Body of pancreas (tissue), 4 donors: ENCODE results near the gene DPEP2. TPM values are rescaled to one million over a fixed set of nuclear protein-coding genes. Genes with fewer than 3 reads are reported as not detected.
"Not testable (repeated sequence)": the region's sequence is repeated elsewhere in the genome, so short reads cannot be mapped to it uniquely, and the experiment has no call there.

Experiments used
- ATAC-seq: fragments of 150-250 bp; one replicate; pipeline ENCODE4 v1.9.1; 2016
- DNase-seq, 4 donors: peaks; one replicate each; pipeline ENCODE4 v3.0.0-alpha.2; 2019
- H3K27ac ChIP-seq, 4 donors: fragments of 200-600 bp; sonication (generic); 1 replicate in 3 of 4; 2 replicates in 1 of 4; pipeline versions ENCODE4 v1.5.1 to v1.6.1; 2016 to 2019; ENCODE audit warnings: mild to moderate bottlenecking in 1 of 4, mixed read lengths in 1 of 4, moderate library complexity in 1 of 4
- H3K27me3 ChIP-seq, 2 donors: fragments of 200-600 bp; sonication (generic); one replicate each; pipeline ENCODE4 v1.6.0; 2016; ENCODE audit warnings: mild to moderate bottlenecking in 1 of 2
- H3K36me3 ChIP-seq, 2 donors: fragments of 200-600 bp; sonication (generic); replicated peaks in 1 of 2; 2 replicates each; pipeline ENCODE4 v1.5.1; 2016; ENCODE audit warnings: low read depth in 2 of 2; ENCODE audit not compliant: insufficient read depth in 1 of 2
- H3K4me1 ChIP-seq: fragments of 200-600 bp; sonication (generic); one replicate; pipeline ENCODE4 v1.6.0; 2016
- H3K4me3 ChIP-seq, 2 donors: fragments of 200-600 bp; sonication (generic); 1 replicate in 1 of 2; 2 replicates in 1 of 2; pipeline ENCODE4 v1.5.1; 2016 to 2019
- H3K9me3 ChIP-seq, 3 donors: fragments of 200-600 bp; sonication (generic); 1 replicate in 2 of 3; 2 replicates in 1 of 3; pipeline ENCODE4 v1.5.1; 2016
- CTCF ChIP-seq, 7 experiments: fragments of 450-650 bp in 4 of 7; fragments of 200-600 bp in 3 of 7; sonication (generic) in 3 of 7; IDR thresholded peaks; one replicate each; pipeline ENCODE4 v1.5.1; 2016 to 2019; ENCODE audit warnings: antibody characterized with exemption in 7 of 7
- POLR2A ChIP-seq, 3 donors: fragments of 450-650 bp; IDR thresholded peaks; one replicate each; pipeline ENCODE4 v1.6.1; 2016; ENCODE audit warnings: antibody characterized with exemption in 3 of 3, mild to moderate bottlenecking in 2 of 3
- WGBS, 2 donors: methylation state at CpG; one replicate each; pipeline ENCODE4 v1.1.5; 2017; 5-methylcytosine and 5-hydroxymethylcytosine counted together
- intact Hi-C: fragments of 100-400 bp; cut with DNase I; formaldehyde crosslinking; loops from one replicate; pipeline ENCODE4 v1.15.1; 2023
- total RNA-seq, 2 donors: library from RNA; depleted of rRNA; stranded (reverse); fragments of >200 nt; gene quantifications; one replicate each; pipeline ENCODE4 v1.1.0, GENCODE V29; 2016

The DPEP2 gene
- total RNA-seq, 2 donors from 2014 or later: 0.78 to 1.3 TPM

DNA sequence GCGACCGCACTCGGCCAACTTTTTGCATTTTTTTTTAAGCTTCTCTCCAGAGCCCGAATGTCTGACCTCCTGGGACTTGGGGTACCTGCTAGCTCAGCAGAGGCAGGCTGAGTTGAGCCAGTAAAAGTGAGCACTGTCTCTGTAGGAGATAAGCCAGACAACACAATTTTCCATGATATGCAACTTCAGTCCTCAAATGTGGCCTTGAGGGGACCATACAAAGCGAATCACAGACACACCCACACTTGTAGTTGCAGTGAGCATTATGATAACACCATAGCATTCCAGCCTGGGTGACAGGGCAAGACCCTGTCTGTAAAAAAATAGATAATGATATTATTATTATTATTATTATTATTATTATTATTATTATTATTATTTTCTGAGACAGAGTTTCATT, 2.6 kb downstream of the DPEP2 start:
- 84 to 85% methylated on average over 5 of the region's 5 CpGs for WGBS, 2 donors

GRCh38 chr16:67995423-67995822, 3.9 kb downstream of the DPEP2 start:
- Histone ChIP-seq H3K36me3 (no peaks in the 10 kb centered on the region), H3K27me3 (no peaks in the 10 kb centered on the region), H3K9me3 (no peaks in the 10 kb centered on the region), H3K27ac (no peak overlapping the region), H3K4me1 (peaks cover 10% of the 10 kb centered on the region), H3K4me3 (no peak overlapping the region)
- ATAC-seq (no peak), DNase-seq (no peak)
- WGBS, 2 donors: 64 to 88% methylated on average over 5 of the region's 5 CpGs
- TF ChIP-seq POLR2A (IDR thresholded peaks at IDR 0.05) (no peak), CTCF (IDR thresholded peaks at IDR 0.05) (no peak)
- intact Hi-C loops: no loop called here

More for the DNA sequence above, 2.6 kb downstream of the DPEP2 start:
- no peak for ATAC-seq
- Histone ChIP-seq H3K36me3 (no peaks in the 10 kb centered on the region), H3K9me3 (no peaks in the 10 kb centered on the region), H3K4me3 (no peak overlapping the region), H3K27me3 (no peaks in the 10 kb centered on the region), H3K4me1 (peaks cover 10% of the 10 kb centered on the region), H3K27ac (no peak overlapping the region)
- TF ChIP-seq CTCF (IDR thresholded peaks at IDR 0.05) (no peak), POLR2A (IDR thresholded peaks at IDR 0.05) (no peak)
- DNase-seq: no peak
- intact Hi-C loops: no loop called here

DNA sequence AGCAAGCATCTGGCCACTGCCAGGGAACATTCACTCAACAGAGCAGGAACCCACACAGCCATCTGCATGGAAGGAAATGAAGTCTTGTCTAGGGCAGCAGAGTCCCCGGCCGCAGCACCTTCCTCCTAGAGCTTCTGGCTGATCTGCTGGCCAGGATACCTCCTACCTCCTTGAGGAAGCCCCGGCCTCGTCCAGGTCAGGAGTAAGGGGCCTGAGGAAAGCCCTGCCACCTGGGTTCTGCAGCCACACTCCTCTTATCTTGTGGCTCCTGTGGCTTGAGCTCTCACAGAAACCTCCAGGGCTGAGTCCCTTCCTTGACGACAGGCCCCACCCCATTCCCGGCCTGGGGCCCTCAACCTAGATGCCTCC, 5.3 kb downstream of the DPEP2 start:
- 52% methylated on average over 6 of the region's 6 CpGs; no CpG with 5 or more reads in 1 of the 2 donors for whole genome bisulfite sequencing, 2 donors
- peaks cover 10% of the 10 kb centered on the region for H3K4me1 ChIP-seq
- ATAC-seq: not testable (repeated sequence)

GRCh38 chr16:67993207-67994039, 5.9 kb downstream of the DPEP2 start:
- Histone ChIP-seq H3K27ac (peak overlapping the region in 2 of 4 donors; percentile 14 to 64), H3K4me3 (no peak overlapping the region), H3K9me3 (no peaks in the 10 kb centered on the region), H3K36me3 (no peaks in the 10 kb centered on the region), H3K4me1 (peaks cover 10% of the 10 kb centered on the region), H3K27me3 (no peaks in the 10 kb centered on the region)
- intact Hi-C loops: no loop called here
- DNase-seq (peak; percentile 74 to 81 (median 78)), ATAC-seq (peak; percentile 92)
- TF ChIP-seq POLR2A (IDR thresholded peaks at IDR 0.05) (peak in 1 of 3 donors; percentile 20), CTCF (IDR thresholded peaks at IDR 0.05) (peak; percentile 93 to 98 (median 96))
- 18 to 100% methylated on average over 1 to 17 of the region's 39 CpGs for WGBS, 2 donors

More for the DNA sequence above, 5.3 kb downstream of the DPEP2 start:
- H3K27me3 ChIP-seq, H3K4me3 ChIP-seq, H3K9me3 ChIP-seq, DNase-seq, intact Hi-C loops, H3K36me3 ChIP-seq: not testable (repeated sequence)
- H3K27ac ChIP-seq: peak overlapping the region in 2 of 4 donors; percentile 14 to 64

GRCh38 chr16:67992661-67993206, 6.5 kb downstream of the DPEP2 start:
- DNase-seq (no peak), ATAC-seq (no peak)
- Histone ChIP-seq H3K4me1 (peaks cover 10% of the 10 kb centered on the region), H3K27me3 (no peaks in the 10 kb centered on the region), H3K36me3 (no peaks in the 10 kb centered on the region), H3K27ac (no peak overlapping the region), H3K4me3 (no peak overlapping the region), H3K9me3 (no peaks in the 10 kb centered on the region)
- TF ChIP-seq POLR2A (IDR thresholded peaks at IDR 0.05): no peak
- no peak for TF ChIP-seq CTCF (IDR thresholded peaks at IDR 0.05)
- intact Hi-C loops: no loop called here
- 41 to 43% methylated on average over 2 to 13 of the region's 20 CpGs for WGBS, 2 donors
